GM12878 (cell line): Measurements from ENCODE around the gene MPZL3. TPM values are rescaled to one million over a fixed set of nuclear protein-coding genes. Genes with fewer than 3 reads are reported as not detected.

ENCODE experiments used
- CBFB ChIP-seq: IDR thresholded peaks from 2 replicates; pipeline ENCODE4 v1.6.1; 2016; ENCODE audit warnings: antibody characterized with exemption, low read depth
- CREB1 ChIP-seq: IDR thresholded peaks from 2 replicates; pipeline ENCODE4 v1.6.1; 2012; ENCODE audit warnings: low read depth, mild to moderate bottlenecking, inconsistent platforms
- CTCF ChIP-seq, 3 experiments: IDR thresholded peaks in 2 of 3; conservative IDR thresholded peaks in 1 of 3; 2 replicates each; pipeline ENCODE4 v1.5.1; 2011; ENCODE audit warnings: low read depth in 3 of 3, low read length in 3 of 3, mild to moderate bottlenecking in 3 of 3, control low read depth in 2 of 3, moderate library complexity in 2 of 3, inconsistent platforms in 1 of 3, mixed read lengths in 1 of 3; ENCODE audit not compliant: control insufficient read depth in 2 of 3, insufficient read depth in 1 of 3; ENCODE audit errors: extremely low read depth in 1 of 3
- ETV6 ChIP-seq, 2 experiments: fragments of 450-650 bp in 1 of 2; IDR thresholded peaks in 1 of 2; conservative IDR thresholded peaks in 1 of 2; 2 replicates each; pipeline ENCODE4 v1.6.1; 2014; ENCODE audit warnings: antibody characterized with exemption in 1 of 2, borderline replicate concordance in 1 of 2, low read depth in 1 of 2, mild to moderate bottlenecking in 1 of 2, moderate library complexity in 1 of 2
- FOXM1 ChIP-seq: IDR thresholded peaks from 2 replicates; pipeline ENCODE4 v1.6.1; 2012; ENCODE audit warnings: low read depth, mild to moderate bottlenecking, inconsistent platforms, low read length, moderate library complexity
- HDAC2 ChIP-seq: fragments of 200-600 bp; sonication (generic); IDR thresholded peaks from 2 replicates; pipeline ENCODE4 v1.6.1; 2017
- HDGF ChIP-seq: fragments of 450-650 bp; IDR thresholded peaks from 2 replicates; pipeline ENCODE4 v1.6.1; 2016; ENCODE audit warnings: antibody characterized with exemption
- IKZF2 ChIP-seq, 2 experiments: fragments of 450-650 bp; IDR thresholded peaks; 2 replicates each; pipeline ENCODE4 v1.6.1; 2017; ENCODE audit warnings: mild to moderate bottlenecking in 2 of 2, moderate library complexity in 2 of 2
- NFXL1 ChIP-seq: fragments of 450-650 bp; IDR thresholded peaks from 2 replicates; pipeline ENCODE4 v1.6.1; 2017; ENCODE audit warnings: antibody characterized with exemption, mild to moderate bottlenecking, borderline replicate concordance
- NFYB ChIP-seq: IDR thresholded peaks from 2 replicates; pipeline ENCODE4 v1.6.1; 2011; ENCODE audit warnings: low read depth, mild to moderate bottlenecking, low read length, improper control_type of control experiment, moderate library complexity; ENCODE audit not compliant: insufficient read depth
- NR2C1 ChIP-seq: fragments of 450-650 bp; IDR thresholded peaks from 2 replicates; pipeline ENCODE4 v1.6.1; 2017; ENCODE audit warnings: antibody characterized with exemption, mild to moderate bottlenecking, moderate library complexity
- NR2C2 ChIP-seq: IDR thresholded peaks from 2 replicates; pipeline ENCODE4 v1.6.1; 2011; ENCODE audit warnings: borderline replicate concordance, low read depth; ENCODE audit not compliant: control insufficient read depth, insufficient read length
- NR2F1 ChIP-seq: fragments of 450-650 bp; conservative IDR thresholded peaks from 2 replicates; pipeline ENCODE4 v1.6.1; 2017; ENCODE audit warnings: mild to moderate bottlenecking
- PML ChIP-seq: IDR thresholded peaks from 2 replicates; pipeline ENCODE4 v1.6.1; 2012; ENCODE audit warnings: low read length, inconsistent platforms
- POLR2AphosphoS2 ChIP-seq: IDR thresholded peaks from 2 replicates; pipeline ENCODE4 v1.6.1; 2011; ENCODE audit warnings: low read depth, mild to moderate bottlenecking, low read length, improper control_type of control experiment, moderate library complexity
- RAD51 ChIP-seq: fragments of 450-650 bp; IDR thresholded peaks from 2 replicates; pipeline ENCODE4 v1.6.1; 2016; ENCODE audit warnings: moderate library complexity, mild to moderate bottlenecking, inconsistent platforms
- RELB ChIP-seq: fragments of 450-650 bp; IDR thresholded peaks from 2 replicates; pipeline ENCODE4 v1.6.1; 2017; ENCODE audit warnings: low read depth, mild to moderate bottlenecking, moderate library complexity
- SMAD1 ChIP-seq: fragments of 450-650 bp; IDR thresholded peaks from 2 replicates; pipeline ENCODE4 v1.6.1; 2018; ENCODE audit warnings: mild to moderate bottlenecking, low read depth; ENCODE audit not compliant: partially characterized antibody
- SRF ChIP-seq, 2 experiments: IDR thresholded peaks; 2 replicates each; pipeline ENCODE4 v1.6.1; 2011; ENCODE audit warnings: low read depth in 2 of 2, low read length in 2 of 2, mild to moderate bottlenecking in 1 of 2, moderate library complexity in 1 of 2
- STAT3 ChIP-seq: IDR thresholded peaks from 2 replicates; pipeline ENCODE4 v1.6.1; 2011; ENCODE audit warnings: low read depth, low read length, improper control_type of control experiment
- TBL1XR1 ChIP-seq: IDR thresholded peaks from 2 replicates; pipeline ENCODE4 v1.6.1; 2012; ENCODE audit warnings: low read depth, low read length, improper control_type of control experiment
- WRNIP1 ChIP-seq: IDR thresholded peaks from 2 replicates; pipeline ENCODE4 v1.6.1; 2011; ENCODE audit warnings: low read depth, low read length, improper control_type of control experiment, borderline replicate concordance
- ZBED1 ChIP-seq: IDR thresholded peaks from 2 replicates; pipeline ENCODE4 v1.6.1; 2016; ENCODE audit warnings: borderline replicate concordance
- polyA plus RNA-seq, 11 experiments: library from polyadenylated mRNA; depleted of rRNA in 4 of 11; unstranded in 6 of 11; stranded (reverse) in 5 of 11; fragments of >200 nt; fragmentation: Nextera tagmentation in 4 of 11; fragmentation: Illumina TruSeq in 1 of 11; extraction: Ambion mirVana in 4 of 11; extraction: Trizol in 1 of 11; gene quantifications; 1 replicate in 1 of 11; 2 replicates in 10 of 11; pipeline versions ENCODE4 v1.2.1 to v1.2.3, GENCODE V29; 2011 to 2016; ENCODE audit warnings: inconsistent platforms in 2 of 11, missing spikeins in 2 of 11, low read depth in 1 of 11
- total RNA-seq, 4 experiments: library from RNA; depleted of rRNA in 3 of 4; stranded (reverse); fragments of >200 nt in 3 of 4; fragmentation: Illumina TruSeq in 1 of 4; extraction: Trizol in 1 of 4; gene quantifications; 2 replicates each; pipeline versions ENCODE4 v1.2.1 to v1.2.3, GENCODE V29; 2013 to 2021
- TF ChIP-seq, protein P1 (sequence below): IDR thresholded peaks from 2 replicates; pipeline ENCODE4 v1.6.1; 2012; ENCODE audit warnings: low read length, inconsistent platforms
- TF ChIP-seq, protein P2 (sequence below): IDR thresholded peaks from 2 replicates; pipeline ENCODE4 v1.6.1; 2011; ENCODE audit warnings: low read depth, mild to moderate bottlenecking, low read length, moderate library complexity, borderline replicate concordance; ENCODE audit errors: extremely low read depth

MPZL3 gene
- total and polyA plus RNA-seq, 10 of the 15 experiments (the other 5 are each of a cell fraction or from before 2014, with no cell fraction given) = 2.1 to 7.5 (median 6.2) TPM

GRCh38 chr11:118216621-118217481 is 35.3 kb downstream of the MPZL3 start (continued):
- TF ChIP-seq RELB = peak; percentile 70
- TF ChIP-seq SRF (IDR thresholded peaks at IDR 0.05; ENCODE audit: low read depth in 2 of 2, low read length in 2 of 2) = peak in 1 of 2 experiments; percentile 58; a peak in 1 of 4 replicates
- TF ChIP-seq NFYB = no peak
- TF ChIP-seq CREB1 = 0 out of 2 replicates have a peak, but pooled peaks have one; percentile 4
- peak; percentile 56; the same call in 1 of the 2 replicates for TF ChIP-seq NR2F1
- TF ChIP-seq HDGF = 0 out of 2 replicates have a peak, but pooled peaks have one; percentile 15
- peak; percentile 32; the same call in 1 of the 2 replicates for TF ChIP-seq RAD51
- TF ChIP-seq SMAD1 = no peak
- TF ChIP-seq STAT3 = no peak
- TF ChIP-seq, protein P1, sequence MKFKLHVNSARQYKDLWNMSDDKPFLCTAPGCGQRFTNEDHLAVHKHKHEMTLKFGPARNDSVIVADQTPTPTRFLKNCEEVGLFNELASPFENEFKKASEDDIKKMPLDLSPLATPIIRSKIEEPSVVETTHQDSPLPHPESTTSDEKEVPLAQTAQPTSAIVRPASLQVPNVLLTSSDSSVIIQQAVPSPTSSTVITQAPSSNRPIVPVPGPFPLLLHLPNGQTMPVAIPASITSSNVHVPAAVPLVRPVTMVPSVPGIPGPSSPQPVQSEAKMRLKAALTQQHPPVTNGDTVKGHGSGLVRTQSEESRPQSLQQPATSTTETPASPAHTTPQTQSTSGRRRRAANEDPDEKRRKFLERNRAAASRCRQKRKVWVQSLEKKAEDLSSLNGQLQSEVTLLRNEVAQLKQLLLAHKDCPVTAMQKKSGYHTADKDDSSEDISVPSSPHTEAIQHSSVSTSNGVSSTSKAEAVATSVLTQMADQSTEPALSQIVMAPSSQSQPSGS = peak; percentile 77; the same call in 1 of the 2 replicates
- peak in 1 of 3 experiments; percentile 17; a peak in 2 of 6 replicates for TF ChIP-seq CTCF (IDR thresholded peaks at IDR 0.05 in 2 of 3, conservative IDR thresholded peaks at IDR 0.05 in 1 of 3; ENCODE audit: control insufficient read depth in 2 of 3, extremely low read depth in 1 of 3, insufficient read depth in 1 of 3, low read depth in 3 of 3, low read length in 3 of 3)
- no peak for TF ChIP-seq NR2C2
- TF ChIP-seq IKZF2 (IDR thresholded peaks at IDR 0.05) = peak; percentile 80 to 86
- TF ChIP-seq ZBED1 = 0 out of 2 replicates have a peak, but pooled peaks have one; percentile 12
- TF ChIP-seq NR2C1 = 0 out of 2 replicates have a peak, but pooled peaks have one; percentile 6
- no peak for TF ChIP-seq POLR2AphosphoS2
- TF ChIP-seq HDAC2 = no peak
- no peak for TF ChIP-seq WRNIP1
- TF ChIP-seq FOXM1 = peak; percentile 70; the same call in 1 of the 2 replicates
- TF ChIP-seq NFXL1 = no peak
- TF ChIP-seq, protein P2, sequence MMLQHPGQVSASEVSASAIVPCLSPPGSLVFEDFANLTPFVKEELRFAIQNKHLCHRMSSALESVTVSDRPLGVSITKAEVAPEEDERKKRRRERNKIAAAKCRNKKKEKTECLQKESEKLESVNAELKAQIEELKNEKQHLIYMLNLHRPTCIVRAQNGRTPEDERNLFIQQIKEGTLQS = no peak
- TF ChIP-seq TBL1XR1 = no peak
- TF ChIP-seq PML = peak; percentile 60; the same call in 1 of the 2 replicates
- peak in 1 of 2 experiments; percentile 51; a peak in 1 of 4 replicates for TF ChIP-seq ETV6 (conservative IDR thresholded peaks at IDR 0.05 in 1 of 2, IDR thresholded peaks at IDR 0.05 in 1 of 2; ENCODE audit: borderline replicate concordance in 1 of 2, low read depth in 1 of 2)
- peak; percentile 58; the same call in 1 of the 2 replicates for TF ChIP-seq CBFB
